Measurements from ENCODE around the gene UMODL1. TPM values are rescaled to one million over a fixed set of nuclear protein-coding genes. Genes with fewer than 3 reads are reported as not detected.

The UMODL1 gene
- polyA plus RNA-seq, 1 donor: 0.67 TPM

DNA sequence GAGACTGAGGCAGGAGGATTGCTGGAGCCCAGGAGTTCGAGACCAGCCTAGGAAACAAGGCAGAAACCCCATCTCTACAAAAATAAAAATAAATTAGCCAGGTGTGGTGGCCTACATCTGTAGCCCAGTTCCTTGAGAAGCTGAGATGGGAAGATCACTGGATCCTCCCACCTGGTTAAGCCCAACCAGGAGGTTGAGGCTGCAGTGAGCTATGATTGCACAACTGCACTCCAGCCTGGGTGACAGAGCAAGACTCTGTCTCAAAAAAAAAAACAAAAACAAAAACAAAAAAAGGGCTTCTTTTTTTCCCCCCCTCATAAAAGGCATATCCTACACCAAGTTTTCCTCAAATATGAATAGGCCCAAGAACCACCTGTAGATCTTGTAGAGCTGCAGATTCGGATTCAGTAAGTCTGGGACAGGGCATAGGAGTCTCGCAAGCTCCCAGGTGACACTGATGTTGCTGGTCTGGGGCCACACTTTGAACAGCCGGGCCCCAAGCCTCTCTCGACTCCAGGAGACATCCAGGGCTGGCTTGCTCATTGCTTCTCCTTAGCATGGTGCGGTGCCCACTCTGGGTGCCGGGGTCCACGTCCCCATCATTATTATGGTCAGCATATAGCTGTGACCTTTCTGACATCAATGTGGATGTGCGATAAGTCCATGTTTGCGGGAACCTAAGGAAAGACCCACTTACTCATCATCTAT, 22.1 kb upstream of the UMODL1 start:
- no peak overlapping the region for H3K27ac ChIP-seq (ENCODE audit: low read length)
- no peak overlapping the region for H3K4me3 ChIP-seq (ENCODE audit: low read length)
- H3K4me1 ChIP-seq (ENCODE audit: control insufficient read depth, insufficient read depth, low read length): no peaks in the 10 kb centered on the region
- no peaks in the 10 kb centered on the region for H3K27me3 ChIP-seq (ENCODE audit: control insufficient read depth, insufficient read depth, low read length)
- no peaks in the 10 kb centered on the region for H3K36me3 ChIP-seq (ENCODE audit: control insufficient read depth, insufficient read depth, low read length)
- no peak for DNase-seq
- no CpG with 5 or more reads among the region's 10 CpGs for WGBS (ENCODE audit: insufficient coverage, low lambda C conversion rate)
- H3K9me3 ChIP-seq (ENCODE audit: control insufficient read depth, low read depth, low read length): no peaks in the 10 kb centered on the region

DNA sequence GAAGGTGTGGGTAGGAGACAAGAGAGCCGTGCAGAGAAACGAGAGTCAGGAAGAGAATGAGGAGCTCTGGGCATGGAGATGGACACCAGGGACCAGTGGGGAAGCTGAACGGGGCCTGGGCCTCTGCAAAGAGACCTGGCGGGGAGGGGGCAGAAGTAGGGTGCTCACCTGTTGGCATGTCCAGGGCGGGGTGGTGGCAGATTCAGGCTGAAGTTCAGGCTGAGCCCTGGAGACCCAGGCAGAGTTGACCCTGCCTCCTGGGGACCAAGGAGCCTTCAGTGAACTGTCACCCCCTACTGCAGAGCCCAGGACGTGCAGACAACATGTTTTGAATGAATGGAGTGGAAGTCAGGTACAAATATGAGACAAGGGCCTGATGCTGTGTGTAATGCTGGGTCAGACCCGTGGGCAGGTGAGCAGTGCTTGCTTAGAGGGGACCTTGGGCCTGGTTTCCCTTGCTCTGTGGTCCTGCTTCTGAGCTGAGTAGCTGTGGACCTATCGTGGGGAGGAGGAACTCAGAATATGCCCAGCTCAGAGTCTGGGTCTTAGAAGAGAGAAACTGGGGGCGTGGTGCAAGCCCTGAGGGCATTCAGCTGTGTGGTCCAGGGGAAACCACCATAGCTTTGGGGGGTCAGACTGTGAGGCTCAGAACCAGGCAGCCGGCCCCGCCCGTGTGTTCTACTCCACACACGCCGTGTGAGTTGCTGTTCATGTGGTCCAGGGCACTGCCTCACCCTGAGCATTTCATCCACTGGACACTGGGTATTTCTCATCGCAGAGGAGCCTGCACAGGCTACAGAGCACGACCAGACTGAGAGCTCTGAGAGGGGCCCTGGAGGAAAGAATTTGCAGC, 21.3 kb upstream of the UMODL1 start:
- no CpG with 5 or more reads among the region's 16 CpGs for WGBS (ENCODE audit: insufficient coverage, low lambda C conversion rate)
- no peaks in the 10 kb centered on the region for H3K4me1 ChIP-seq (ENCODE audit: control insufficient read depth, insufficient read depth, low read length)
- DNase-seq: no peak

DNA sequence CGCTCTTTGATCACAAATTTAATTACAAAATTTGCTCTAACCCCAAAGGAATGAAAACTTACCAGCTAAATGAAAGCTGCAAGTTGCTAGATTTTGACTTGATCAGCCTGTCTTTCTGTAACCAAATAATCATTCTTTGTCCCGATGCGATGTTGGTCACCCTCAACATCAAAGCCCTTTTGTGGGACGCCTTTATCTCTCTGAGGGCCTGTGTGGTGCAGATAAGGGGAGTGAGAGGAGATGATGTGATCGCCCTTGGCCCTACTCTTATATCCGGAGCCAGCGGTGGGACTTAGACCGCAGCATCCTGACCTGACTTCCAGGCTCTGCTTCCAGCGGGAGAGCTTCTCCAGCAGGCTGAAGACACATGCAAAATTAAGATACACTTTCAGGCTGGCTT, 19.3 kb upstream of the UMODL1 start:
- no peaks in the 10 kb centered on the region for H3K36me3 ChIP-seq (ENCODE audit: control insufficient read depth, insufficient read depth, low read length)
- peaks cover 10% of the 10 kb centered on the region for H3K4me1 ChIP-seq (ENCODE audit: control insufficient read depth, insufficient read depth, low read length)
- no peak for DNase-seq
- no peak overlapping the region for H3K4me3 ChIP-seq (ENCODE audit: low read length)
- no peaks in the 10 kb centered on the region for H3K9me3 ChIP-seq (ENCODE audit: control insufficient read depth, low read depth, low read length)
- H3K27ac ChIP-seq (ENCODE audit: low read length): no peak overlapping the region
- WGBS (ENCODE audit: insufficient coverage, low lambda C conversion rate): no CpG with 5 or more reads among the region's 9 CpGs
- no peaks in the 10 kb centered on the region for H3K27me3 ChIP-seq (ENCODE audit: control insufficient read depth, insufficient read depth, low read length)

More for the DNA sequence above, 21.3 kb upstream of the UMODL1 start:
- Histone ChIP-seq H3K4me3 (ENCODE audit: low read length) (no peak overlapping the region), H3K36me3 (ENCODE audit: control insufficient read depth, insufficient read depth, low read length) (no peaks in the 10 kb centered on the region), H3K27ac (ENCODE audit: low read length) (no peak overlapping the region), H3K27me3 (ENCODE audit: control insufficient read depth, insufficient read depth, low read length) (no peaks in the 10 kb centered on the region), H3K9me3 (ENCODE audit: control insufficient read depth, low read depth, low read length) (no peaks in the 10 kb centered on the region)

DNA sequence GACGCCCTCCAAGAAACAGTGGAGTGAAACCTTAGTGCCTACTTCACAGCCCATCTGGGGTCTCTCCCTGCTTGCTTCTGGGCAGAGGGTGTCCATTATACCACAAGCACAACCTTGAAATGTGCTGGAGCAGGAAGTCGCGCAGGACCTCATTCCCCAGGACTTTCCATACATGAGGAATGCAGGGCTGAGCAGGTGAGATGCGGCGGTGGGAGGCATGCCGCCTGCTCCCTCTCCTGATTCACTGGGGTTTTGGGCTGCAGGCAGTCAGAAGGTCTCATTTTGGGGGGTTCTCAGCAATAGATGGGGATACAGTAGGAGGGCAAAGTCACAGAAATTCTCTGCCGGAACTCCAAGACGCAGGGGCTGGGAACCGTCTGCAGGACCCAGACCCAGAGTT, 15.7 kb upstream of the UMODL1 start:
- no peak for DNase-seq
- WGBS (ENCODE audit: insufficient coverage, low lambda C conversion rate): no CpG with 5 or more reads among the region's 9 CpGs
- H3K27ac ChIP-seq (ENCODE audit: low read length): no peak overlapping the region

DNA sequence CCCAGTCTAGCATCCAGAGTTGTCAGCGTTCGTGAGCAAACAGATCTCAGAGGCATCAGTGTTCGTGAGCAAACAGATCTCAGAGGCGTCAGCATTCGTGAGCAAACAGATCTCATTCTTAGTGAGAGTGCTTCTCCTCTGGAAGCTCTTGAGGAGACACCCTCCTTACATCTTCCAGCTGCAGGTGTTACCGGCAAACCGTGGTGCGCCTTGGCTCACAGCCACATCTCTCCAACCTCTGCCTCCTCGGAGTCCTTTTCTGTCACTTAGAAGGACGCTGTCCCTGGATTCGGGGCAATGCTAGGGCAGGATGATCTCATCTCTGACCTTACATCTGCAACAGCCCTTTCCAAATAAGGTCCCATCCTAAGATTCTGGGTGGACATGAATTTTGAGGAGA, 14.6 kb upstream of the UMODL1 start:
- H3K27me3 ChIP-seq (ENCODE audit: control insufficient read depth, insufficient read depth, low read length): no peaks in the 10 kb centered on the region
- DNase-seq: peak; percentile 28 to 60
- no peaks in the 10 kb centered on the region for H3K36me3 ChIP-seq (ENCODE audit: control insufficient read depth, insufficient read depth, low read length)
- H3K9me3 ChIP-seq (ENCODE audit: control insufficient read depth, low read depth, low read length): no peaks in the 10 kb centered on the region
- H3K27ac ChIP-seq (ENCODE audit: low read length): peak overlapping the region; percentile 64
- H3K4me1 ChIP-seq (ENCODE audit: control insufficient read depth, insufficient read depth, low read length): peaks cover 16% of the 10 kb centered on the region
- no CpG with 5 or more reads among the region's 11 CpGs for WGBS (ENCODE audit: insufficient coverage, low lambda C conversion rate)
- H3K4me3 ChIP-seq (ENCODE audit: low read length): no peak overlapping the region

More for the DNA sequence above, 15.7 kb upstream of the UMODL1 start:
- H3K27me3 ChIP-seq (ENCODE audit: control insufficient read depth, insufficient read depth, low read length): no peaks in the 10 kb centered on the region
- no peak overlapping the region for H3K4me3 ChIP-seq (ENCODE audit: low read length)
- no peaks in the 10 kb centered on the region for H3K9me3 ChIP-seq (ENCODE audit: control insufficient read depth, low read depth, low read length)
- peaks cover 16% of the 10 kb centered on the region for H3K4me1 ChIP-seq (ENCODE audit: control insufficient read depth, insufficient read depth, low read length)
- no peaks in the 10 kb centered on the region for H3K36me3 ChIP-seq (ENCODE audit: control insufficient read depth, insufficient read depth, low read length)

DNA sequence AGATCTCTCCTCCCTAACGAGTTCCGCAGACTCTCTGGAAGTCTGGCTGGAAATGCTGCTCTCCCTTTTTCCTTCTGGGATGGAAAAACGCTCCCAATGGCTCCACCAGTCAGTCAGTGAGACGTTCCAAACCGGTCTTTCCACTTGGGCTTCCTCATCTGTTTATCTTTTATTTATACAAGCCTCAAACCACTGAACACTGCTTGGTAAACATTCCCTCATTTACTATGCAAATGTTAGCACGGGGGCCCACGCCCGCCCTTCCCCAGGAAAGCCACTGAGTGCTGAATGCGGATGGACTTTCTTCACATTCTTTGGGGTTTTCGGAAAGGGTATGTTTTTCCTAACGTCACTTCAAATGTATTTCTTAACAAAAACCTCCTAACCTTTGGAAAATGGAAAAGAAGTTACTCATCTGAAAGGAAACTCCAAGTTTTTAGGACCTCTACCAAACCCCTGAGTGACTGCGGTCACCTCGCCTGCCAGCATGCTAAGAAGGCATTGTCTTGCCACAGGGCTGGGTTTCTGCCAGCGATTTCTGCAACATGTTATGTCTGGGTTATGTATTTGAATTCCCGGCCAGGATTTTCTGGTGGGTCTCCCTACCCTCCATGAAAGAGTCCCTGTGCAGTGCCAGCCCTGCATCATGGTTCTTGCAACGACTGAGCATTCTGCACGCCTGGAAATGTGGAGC, 14.0 kb upstream of the UMODL1 start:
- peak; percentile 76 to 87 for DNase-seq
- Histone ChIP-seq H3K4me3 (ENCODE audit: low read length) (no peak overlapping the region), H3K27ac (ENCODE audit: low read length) (peak overlapping the region; percentile 64)

DNA sequence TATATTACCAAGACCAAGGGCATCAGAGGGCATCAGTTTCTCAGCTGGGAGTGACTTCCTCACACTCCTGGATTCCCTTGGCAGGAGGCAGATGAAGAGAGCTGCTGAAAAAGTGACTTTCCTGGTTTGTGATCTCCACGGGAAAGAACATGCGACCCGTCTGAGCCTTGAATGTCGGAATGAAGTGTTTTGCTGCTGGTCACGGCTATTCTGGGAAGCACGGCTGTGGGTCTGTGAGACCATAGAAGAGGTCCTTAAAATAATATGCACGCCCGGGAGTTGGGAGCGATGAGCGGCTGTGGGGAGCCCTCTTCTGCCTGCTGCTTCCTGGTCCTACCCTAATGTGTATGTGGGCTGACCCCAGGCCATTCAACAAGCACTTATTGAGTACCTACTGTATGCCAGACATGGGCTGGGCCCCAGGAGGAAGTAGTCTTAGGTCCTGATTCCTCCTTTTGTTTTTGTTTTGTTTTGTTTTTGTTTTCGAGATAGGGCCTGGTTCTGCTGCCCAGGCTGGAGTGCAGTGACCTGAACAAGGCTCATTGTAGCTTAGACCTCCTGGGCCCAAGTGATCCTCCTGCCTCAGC, 13.2 kb upstream of the UMODL1 start:
- 60% methylated on average over 1 of the region's 11 CpGs for WGBS (ENCODE audit: insufficient coverage, low lambda C conversion rate)

More for the DNA sequence above, 14.0 kb upstream of the UMODL1 start:
- Histone ChIP-seq H3K36me3 (ENCODE audit: control insufficient read depth, insufficient read depth, low read length) (no peaks in the 10 kb centered on the region), H3K9me3 (ENCODE audit: control insufficient read depth, low read depth, low read length) (no peaks in the 10 kb centered on the region), H3K27me3 (ENCODE audit: control insufficient read depth, insufficient read depth, low read length) (no peaks in the 10 kb centered on the region), H3K4me1 (ENCODE audit: control insufficient read depth, insufficient read depth, low read length) (peaks cover 16% of the 10 kb centered on the region)
- WGBS (ENCODE audit: insufficient coverage, low lambda C conversion rate): no CpG with 5 or more reads among the region's 17 CpGs

DNA sequence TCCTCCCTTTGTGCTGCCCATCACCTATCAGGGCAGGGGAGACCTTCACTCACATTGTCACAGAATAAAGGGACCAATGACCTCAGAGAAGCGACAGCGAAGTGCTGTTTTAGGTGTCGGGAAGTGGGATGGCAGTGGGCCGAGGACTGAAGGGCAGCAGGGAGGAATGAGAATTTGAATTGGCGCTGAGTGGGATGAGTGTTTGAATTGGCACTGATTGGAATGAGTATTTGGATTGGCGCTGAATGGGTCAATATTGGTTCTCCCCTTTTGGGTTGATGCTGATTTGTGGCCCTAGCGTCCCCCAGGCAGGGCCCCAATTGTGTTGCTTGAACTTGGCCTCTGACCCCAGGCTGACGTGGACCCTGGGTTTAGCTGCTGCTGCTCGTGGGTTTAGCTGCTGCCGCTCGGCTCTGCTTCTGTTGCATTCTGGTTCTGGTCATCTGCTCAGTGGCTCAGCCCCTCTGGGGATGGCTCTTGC, 12.4 kb upstream of the UMODL1 start:
- Histone ChIP-seq H3K4me3 (ENCODE audit: low read length) (no peak overlapping the region), H3K27ac (ENCODE audit: low read length) (peak overlapping the region; percentile 53), H3K36me3 (ENCODE audit: control insufficient read depth, insufficient read depth, low read length) (no peaks in the 10 kb centered on the region), H3K27me3 (ENCODE audit: control insufficient read depth, insufficient read depth, low read length) (no peaks in the 10 kb centered on the region), H3K9me3 (ENCODE audit: control insufficient read depth, low read depth, low read length) (no peaks in the 10 kb centered on the region), H3K4me1 (ENCODE audit: control insufficient read depth, insufficient read depth, low read length) (peaks cover 27% of the 10 kb centered on the region)
- no peak for DNase-seq
- 100% methylated on average over 2 of the region's 11 CpGs for WGBS (ENCODE audit: insufficient coverage, low lambda C conversion rate)

More for the DNA sequence above, 13.2 kb upstream of the UMODL1 start:
- peak overlapping the region; percentile 53 for H3K27ac ChIP-seq (ENCODE audit: low read length)
- H3K4me1 ChIP-seq (ENCODE audit: control insufficient read depth, insufficient read depth, low read length): peaks cover 20% of the 10 kb centered on the region
- H3K27me3 ChIP-seq (ENCODE audit: control insufficient read depth, insufficient read depth, low read length): no peaks in the 10 kb centered on the region
- peak in 1 of 2 donors; percentile 16 for DNase-seq
- H3K9me3 ChIP-seq (ENCODE audit: control insufficient read depth, low read depth, low read length): no peaks in the 10 kb centered on the region
- H3K36me3 ChIP-seq (ENCODE audit: control insufficient read depth, insufficient read depth, low read length): no peaks in the 10 kb centered on the region
- H3K4me3 ChIP-seq (ENCODE audit: low read length): no peak overlapping the region

DNA sequence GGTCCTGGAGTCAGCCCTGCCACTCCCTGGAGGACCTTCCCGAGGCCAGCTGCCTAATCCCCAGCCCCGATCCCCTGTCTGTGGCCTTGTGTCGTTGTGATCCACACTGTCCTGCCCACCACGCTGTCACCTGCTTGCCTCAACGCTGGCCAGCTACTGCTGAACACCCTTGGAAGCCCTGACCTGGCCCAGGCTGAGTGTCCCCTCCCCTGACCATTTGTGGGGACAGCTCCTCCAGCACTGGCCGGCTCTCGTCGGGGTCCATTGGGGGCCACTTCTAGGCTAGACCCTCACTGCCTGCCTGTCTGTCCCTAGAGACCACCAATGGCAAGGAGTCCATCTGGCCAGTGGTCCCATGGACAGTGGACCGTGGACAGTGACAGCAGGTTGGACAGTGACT, 12.0 kb upstream of the UMODL1 start:
- no peak overlapping the region for H3K27ac ChIP-seq (ENCODE audit: low read length)
- H3K27me3 ChIP-seq (ENCODE audit: control insufficient read depth, insufficient read depth, low read length): no peaks in the 10 kb centered on the region
- H3K4me3 ChIP-seq (ENCODE audit: low read length): no peak overlapping the region
- H3K4me1 ChIP-seq (ENCODE audit: control insufficient read depth, insufficient read depth, low read length): peaks cover 31% of the 10 kb centered on the region
- no peak for DNase-seq
- no CpG with 5 or more reads among the region's 9 CpGs for WGBS (ENCODE audit: insufficient coverage, low lambda C conversion rate)
- no peaks in the 10 kb centered on the region for H3K9me3 ChIP-seq (ENCODE audit: control insufficient read depth, low read depth, low read length)
- H3K36me3 ChIP-seq (ENCODE audit: control insufficient read depth, insufficient read depth, low read length): no peaks in the 10 kb centered on the region

DNA sequence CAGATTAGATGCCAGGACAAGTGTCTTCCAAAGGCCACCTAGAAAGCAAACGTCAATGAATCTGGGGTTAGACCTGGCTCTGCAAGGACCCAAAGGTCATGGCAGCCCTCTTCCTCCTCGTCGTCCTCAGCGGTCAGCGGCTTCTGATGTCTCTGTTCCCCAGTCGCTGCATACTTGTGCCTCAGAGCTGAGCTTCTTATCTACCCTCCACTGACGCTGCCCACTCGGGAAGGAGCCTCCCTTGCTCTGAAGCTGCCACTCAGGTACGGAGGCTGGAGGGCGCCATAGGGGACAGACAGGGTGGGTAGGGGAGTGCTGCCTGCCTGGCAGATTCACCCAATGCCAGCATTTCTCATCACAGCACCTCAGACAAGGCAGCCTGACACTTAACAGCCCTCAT, 11.4 kb upstream of the UMODL1 start:
- DNase-seq: no peak
- Histone ChIP-seq H3K9me3 (ENCODE audit: control insufficient read depth, low read depth, low read length) (no peaks in the 10 kb centered on the region), H3K27me3 (ENCODE audit: control insufficient read depth, insufficient read depth, low read length) (no peaks in the 10 kb centered on the region), H3K27ac (ENCODE audit: low read length) (no peak overlapping the region), H3K4me3 (ENCODE audit: low read length) (no peak overlapping the region), H3K4me1 (ENCODE audit: control insufficient read depth, insufficient read depth, low read length) (peaks cover 35% of the 10 kb centered on the region), H3K36me3 (ENCODE audit: control insufficient read depth, insufficient read depth, low read length) (no peaks in the 10 kb centered on the region)
- WGBS (ENCODE audit: insufficient coverage, low lambda C conversion rate): no CpG with 5 or more reads among the region's 10 CpGs

Data from large intestine (tissue), 3 donors.